Activated gamma-delta T cell treated with Interleukin-2 at 50 U/mL for 16 hours (primary cell): ENCODE data around the gene NFIX.

Source experiments
- DNase-seq: peaks from one replicate; pipeline ENCODE4 v3.0.0-alpha.2; 2020

The NFIX gene

DNA sequence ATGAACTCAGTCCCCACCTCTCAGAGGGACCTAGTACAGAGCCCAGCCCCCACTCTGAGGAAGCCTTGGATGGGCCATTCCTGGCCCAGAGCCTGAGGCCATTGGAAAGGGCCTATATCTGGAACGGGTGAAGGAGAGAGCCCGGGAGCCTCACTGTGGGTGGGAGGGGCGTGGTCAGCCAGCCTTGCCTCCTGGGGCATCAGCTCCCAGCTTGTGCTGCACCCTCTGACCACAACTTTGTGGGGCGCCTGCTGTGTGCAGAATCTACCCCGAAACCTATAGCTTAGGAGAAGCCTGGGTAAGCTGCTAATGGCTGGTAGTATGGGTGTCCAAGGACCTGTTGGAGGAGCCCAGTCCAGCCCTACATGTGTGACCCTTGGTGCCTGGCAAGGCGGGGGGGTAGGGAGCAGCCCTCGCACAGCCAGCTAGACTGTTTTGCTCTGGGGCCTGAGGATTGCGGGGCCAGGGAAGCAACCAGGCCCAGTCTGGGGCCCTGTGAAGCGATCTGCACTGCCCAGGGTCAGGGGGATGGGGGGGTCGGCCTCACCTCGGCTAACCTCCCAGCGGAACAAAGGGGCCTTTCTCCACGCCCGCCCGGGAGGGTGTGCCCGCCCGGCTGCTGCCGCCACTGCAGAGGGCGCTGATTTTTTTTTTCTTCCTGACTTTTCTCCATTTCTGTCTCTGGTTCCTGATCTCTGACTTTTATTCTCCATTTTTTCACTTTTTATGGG lies 65.1 kb downstream of the NFIX start:
- DNase-seq, result no peak

GRCh38 chr19:13060964-13061927 lies 66.0 kb downstream of the NFIX start:
- peak; percentile 77 for DNase-seq

DNA sequence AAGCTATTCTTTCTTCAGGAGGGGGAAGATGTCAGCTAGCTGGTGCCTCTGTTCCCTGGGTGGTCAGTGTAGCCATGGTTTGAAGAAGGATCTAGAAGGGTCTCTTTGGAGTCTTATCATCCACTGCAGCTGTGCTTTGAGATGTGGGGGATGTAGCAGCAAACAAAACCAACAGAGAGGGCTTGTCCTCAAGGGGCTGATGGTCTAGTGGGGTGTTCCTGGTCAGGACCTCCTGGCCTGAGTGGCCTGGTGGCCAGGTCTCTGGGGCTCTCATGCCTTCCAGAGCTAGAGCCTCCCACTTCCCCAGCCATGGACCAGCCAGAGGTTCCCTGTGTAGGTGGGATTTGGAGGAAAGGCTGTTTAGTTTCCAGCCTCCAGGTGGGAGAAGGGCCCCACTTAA lies 67.0 kb downstream of the NFIX start:
- DNase-seq, result no peak

- no peak for DNase-seq
These were observed 68.3 kb downstream of the NFIX start for GRCh38 chr19:13063461-13064091.

GRCh38 chr19:13064092-13064489 lies 68.8 kb downstream of the NFIX start:
- DNase-seq, result no peak

GRCh38 chr19:13066226-13066625 lies 71.0 kb downstream of the NFIX start:
- DNase-seq, result no peak

DNA sequence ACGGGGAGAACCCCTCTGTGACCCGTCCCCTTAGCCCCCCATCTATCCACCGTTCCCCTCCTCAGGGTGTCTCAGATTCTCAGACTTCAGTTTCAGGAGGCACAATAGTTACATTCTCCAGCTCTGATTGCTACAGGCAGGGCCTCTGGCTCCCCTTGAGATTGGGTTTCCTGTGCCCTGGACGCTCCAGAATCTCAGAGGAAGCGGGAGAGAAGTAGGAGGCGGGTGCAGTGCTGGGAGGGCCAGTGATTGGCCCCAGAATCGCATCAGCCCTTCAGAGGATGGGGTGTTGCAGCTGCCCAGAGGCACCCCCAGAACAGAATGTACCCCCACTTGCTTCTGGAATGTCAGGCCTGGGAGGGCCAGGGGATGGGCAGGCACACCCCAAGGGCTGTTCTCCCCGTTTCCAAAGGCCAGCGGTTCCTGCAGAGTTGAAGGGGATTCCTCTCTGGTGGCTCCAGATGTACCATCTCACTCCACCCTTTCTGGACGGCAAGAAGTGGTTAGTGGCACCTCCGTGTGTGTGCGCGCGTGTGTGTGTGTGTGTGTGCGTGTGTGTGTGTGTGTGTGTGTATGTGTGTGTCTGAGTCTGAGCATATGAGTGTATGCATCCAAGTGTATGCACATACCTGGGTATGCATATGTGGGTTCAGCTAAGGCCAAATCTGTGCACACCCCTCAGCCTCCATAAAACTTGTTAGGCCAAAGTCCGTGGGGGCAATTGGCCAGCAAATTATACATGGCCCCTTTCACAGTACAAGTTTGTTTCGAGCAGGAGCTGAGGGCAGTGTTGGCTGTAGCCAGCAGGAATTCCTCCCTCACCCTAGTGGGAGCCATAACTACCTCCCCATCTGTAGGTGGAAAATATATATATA lies 71.9 kb downstream of the NFIX start:
- DNase-seq, result no peak

DNA sequence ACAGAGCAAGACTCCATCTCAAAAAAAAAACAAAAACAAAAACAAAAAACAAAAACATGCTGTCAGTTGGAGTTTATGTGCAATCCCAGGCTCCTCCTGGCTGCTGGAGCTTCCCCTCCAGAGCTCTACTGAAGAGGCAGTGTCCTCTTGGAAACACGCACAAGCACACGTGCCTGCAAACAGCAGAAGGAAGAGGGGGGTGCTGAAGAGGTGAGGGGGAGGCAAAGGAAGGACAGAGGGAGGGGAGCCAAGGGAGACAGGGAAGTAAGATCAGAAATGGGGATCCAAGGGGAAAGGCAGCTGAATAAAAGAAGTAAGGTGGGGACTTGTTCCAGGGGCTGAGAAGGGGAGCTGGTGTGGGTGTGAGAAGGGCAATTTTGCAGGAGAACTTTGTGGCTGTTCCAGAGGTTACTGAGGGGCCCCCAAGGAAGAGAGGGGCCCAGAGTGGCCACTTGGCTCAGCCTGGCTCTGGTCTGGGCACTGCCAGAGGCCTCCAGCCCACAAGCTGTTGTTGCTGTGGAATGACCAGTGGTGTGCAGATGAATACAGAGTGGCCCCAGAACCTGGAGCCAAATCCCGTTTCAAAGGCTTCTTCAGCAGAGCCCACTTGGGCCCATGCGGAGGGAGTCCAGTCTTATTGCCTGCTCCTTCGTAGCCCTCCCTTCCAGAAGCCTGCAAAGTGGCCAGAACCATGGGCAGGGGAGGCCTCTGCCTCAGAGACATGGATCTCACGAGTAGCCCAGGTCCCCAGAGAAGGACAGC lies 73.0 kb downstream of the NFIX start:
- no peak for DNase-seq

DNA sequence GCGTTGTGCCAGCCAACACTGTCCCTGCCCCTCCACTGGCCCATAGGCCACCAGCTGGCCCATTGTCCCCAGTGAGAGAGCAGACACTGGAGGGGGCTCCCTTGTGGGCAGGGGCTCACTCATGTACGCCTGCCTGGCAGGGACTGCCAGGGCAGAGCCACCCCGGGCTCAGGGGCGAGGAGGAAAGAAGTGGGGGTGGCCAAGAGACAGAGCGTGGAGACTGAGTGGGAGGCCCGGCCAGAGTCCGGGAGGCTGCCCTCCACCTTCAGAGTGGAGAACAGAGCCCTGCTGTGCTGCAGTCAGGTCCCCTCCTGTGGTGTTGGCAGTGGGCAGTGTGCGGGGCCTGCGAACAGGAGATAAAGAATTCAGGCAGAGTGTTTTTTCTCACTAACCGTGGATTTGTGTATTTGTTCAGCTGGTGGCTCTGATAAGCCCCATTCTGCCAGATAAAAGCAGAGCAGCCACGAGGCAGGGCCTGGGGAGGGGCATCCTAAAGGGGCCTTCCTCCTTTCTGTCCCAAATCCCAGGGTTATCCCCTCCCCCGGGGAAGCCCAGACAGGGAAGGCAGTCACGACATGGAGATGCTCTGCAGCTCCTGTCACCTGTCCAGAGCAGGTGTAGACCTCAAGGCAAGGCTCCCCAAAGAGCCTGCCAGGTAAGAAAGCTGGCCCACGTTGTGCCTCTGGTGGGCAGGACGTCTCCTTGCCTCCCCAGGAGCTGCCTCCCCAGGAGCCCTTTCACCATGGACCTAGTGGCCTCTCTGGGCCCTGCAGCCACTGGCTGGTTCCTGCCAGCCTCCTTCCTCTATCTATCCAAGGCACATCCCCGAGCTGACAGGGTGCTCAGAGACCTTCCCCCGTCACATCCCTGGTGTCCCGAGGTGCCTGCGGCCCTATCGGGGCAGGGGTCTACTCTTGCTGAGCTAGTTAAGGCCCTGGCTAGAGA lies 74.4 kb downstream of the NFIX start:
- DNase-seq, result no peak

DNA sequence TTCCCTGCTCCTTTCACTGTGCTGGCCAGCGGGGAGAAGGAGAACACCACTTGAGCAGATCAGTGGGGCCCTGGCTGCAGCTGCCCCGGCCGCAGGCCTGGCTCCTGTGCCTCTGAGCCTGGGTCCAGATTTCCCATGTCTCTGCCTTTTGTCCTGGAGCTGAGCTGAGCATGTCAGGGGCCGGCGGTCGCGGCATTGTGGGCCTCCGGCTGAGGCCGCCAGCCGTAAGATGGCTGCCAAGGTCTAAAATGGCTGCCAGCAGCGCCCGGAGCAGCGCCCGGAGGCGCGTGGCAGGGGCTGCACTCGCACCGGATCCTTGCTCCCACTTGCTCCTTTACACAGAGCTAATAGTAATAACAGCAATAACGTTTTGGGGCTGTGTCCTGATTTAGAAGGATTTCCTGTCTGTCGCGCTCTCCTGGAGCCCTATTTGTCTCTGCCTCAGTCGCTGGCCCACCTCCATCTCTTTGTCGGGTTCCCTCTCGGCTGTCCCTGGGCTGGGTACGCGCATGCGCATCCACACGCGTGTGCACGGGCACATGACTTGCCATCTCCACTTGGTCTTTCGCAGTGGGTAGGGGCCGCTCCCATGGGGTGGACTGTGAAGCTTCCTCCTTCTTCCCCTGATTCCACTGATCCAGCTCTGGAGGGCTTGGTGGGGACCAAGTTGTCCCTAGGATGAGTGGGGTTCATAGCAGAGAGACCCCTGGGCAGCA lies 75.3 kb downstream of the NFIX start:
- no peak for DNase-seq

GRCh38 chr19:13071444-13072187 lies 76.3 kb downstream of the NFIX start:
- no peak for DNase-seq

DNA sequence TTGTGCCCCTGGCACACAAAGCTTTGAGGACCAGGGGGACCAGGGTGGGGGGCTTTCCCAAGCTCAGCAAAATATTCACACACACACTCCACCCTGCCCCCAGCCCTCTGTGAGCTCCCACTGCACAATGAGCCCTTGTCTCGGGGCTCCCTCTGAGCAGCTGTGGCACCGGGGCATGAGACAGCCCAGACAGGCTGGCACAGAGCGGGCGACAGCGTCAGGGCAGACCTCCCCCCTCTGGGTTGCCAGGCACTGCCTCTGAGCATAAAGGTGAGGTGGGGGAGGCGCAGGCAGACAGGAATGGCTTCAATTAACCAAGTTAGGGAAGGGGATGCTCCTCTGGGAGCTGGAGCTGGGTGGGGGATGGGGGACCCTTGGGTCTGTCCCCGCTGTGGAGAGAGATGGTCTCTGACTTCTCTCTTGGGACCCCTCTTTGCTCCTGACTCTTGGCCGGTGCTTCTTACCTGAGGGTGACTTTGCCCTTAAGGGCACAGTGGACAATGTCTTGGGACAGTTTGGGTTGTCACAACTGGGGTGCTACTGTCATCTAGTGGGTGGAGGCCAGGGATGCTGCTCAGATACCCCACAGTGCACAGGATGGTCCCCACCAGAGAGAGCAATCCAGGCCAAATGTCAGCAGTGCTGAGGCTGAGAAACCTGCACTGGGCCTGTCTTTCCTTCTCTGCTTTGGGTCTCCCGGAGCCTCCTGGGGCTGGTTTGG lies 77.1 kb downstream of the NFIX start:
- DNase-seq, result no peak

GRCh38 chr19:13073263-13073662 lies 78.0 kb downstream of the NFIX start:
- DNase-seq, result no peak

DNA sequence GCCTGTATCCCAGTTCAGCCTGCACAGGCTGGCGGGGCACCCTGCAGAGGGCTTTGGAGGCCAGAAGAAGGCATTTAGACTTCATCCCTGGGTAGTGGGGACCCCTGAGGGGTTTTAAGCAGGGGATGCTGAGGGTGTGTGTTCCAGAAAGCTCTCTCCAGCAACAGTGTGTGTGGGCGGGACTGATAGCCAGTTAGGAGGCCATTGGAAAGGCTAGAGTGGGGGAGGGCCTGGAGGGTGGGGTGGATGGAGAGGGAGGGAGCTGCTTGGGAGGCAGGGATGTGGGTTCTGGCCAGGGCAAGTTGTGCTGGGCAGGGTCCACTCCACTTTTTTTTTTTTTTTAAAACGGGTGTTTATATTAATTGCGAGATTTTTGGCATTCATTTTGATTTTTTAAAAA lies 79.1 kb downstream of the NFIX start:
- DNase-seq, result no peak

DNA sequence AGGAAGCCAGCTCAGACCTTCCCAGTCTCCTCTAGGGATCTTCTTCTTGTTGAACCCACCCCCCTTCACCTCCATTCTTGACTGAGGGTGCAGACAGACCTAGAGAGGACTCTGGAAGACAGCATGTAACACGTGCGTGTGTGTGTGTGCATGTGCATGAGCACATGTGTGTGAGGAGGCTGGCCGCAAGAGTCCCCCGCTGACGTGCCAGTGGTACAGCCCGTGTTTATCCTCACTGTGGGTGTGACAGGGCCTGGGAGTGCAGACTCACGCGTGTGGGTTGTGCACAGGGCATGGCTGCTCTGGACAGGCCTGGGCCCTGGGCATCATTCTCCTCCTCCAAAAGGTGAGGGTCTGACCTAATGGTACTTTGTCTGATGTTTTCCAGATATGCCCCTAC lies 81.0 kb downstream of the NFIX start:
- no peak for DNase-seq

GRCh38 chr19:13076787-13077186 lies 81.5 kb downstream of the NFIX start:
- DNase-seq, result no peak

DNA sequence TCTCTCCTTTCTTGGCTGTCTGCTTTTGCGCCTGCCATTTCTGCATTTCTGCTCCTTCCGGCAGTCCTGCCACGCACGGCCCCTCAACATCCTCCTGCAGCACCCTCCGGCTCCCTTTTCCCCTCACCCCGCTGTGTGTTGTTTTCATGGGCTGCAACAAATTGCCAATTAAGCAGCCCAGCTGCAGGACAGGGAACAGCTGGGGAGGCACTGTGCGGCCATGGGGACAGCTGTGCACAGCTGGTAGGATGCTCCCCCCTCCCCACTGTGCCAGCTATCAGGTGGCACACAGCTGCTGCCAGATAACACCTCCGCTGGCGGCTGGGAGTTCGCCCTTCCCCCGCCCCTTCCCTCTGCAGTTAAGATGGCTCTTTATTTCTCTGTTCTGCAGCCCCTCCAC lies 82.0 kb downstream of the NFIX start:
- no peak for DNase-seq

DNA sequence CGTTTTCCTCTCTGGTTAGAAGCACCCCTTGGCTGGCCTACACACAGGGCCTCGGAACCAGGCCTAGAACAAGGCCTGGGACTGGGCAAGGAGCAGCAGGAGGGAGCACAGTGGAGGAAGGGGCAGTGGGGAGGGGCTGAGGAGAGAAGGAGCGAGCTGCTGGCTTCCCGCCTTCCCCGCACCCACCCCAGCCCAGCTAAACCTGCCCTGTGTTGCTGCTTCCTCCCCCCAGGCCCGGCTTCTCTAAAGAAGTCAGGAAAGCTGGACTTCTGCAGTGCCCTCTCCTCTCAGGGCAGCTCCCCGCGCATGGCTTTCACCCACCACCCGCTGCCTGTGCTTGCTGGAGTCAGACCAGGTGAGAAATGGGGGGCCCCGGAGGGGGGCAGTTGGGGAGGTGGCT lies 83.1 kb downstream of the NFIX start:
- no peak for DNase-seq
